Stimulated activated CD4-positive, alpha-beta T cell treated with anti-CD3 and anti-CD28 coated beads, Interleukin-4, amount 100 ng/mL, for 4 hours (primary cell): ENCODE data around the gene CYFIP2.

ENCODE experiments used
- DNase-seq, 2 experiments: peaks; one replicate each; pipeline ENCODE4 v3.0.0-alpha.2; 2020

CYFIP2 gene

DNA sequence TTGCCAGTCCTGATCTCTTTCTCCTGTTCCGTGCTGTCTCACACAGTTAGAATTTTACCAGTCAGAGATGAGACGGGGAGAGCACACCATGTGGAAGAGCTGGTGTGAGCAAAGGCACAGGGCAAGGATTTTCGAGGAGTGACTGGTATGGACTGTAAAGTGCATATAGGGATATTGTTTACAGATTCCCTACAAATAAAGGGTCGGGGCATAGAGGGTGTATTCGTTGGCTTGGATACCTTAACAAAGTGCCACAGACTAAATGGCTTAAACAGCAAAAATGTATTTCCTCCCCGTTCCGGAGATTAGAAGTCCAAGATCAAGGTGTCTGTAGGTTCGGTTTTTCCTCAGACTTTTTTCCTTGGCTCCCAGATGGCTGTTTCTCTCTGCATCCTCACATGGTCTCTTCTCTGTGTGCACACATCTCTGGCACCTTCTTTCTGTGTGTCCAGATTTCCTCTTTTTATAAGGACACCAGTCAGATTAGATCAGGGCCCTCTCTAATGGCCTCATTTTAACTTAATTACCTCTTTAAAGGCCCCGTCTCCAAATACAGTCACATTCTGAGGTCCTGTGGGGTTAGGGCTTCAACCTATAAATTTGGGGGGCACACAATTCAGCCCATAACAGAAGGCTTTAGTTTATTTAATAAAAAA, 23.4 kb downstream of the CYFIP2 start:
- DNase-seq: no peak

DNA sequence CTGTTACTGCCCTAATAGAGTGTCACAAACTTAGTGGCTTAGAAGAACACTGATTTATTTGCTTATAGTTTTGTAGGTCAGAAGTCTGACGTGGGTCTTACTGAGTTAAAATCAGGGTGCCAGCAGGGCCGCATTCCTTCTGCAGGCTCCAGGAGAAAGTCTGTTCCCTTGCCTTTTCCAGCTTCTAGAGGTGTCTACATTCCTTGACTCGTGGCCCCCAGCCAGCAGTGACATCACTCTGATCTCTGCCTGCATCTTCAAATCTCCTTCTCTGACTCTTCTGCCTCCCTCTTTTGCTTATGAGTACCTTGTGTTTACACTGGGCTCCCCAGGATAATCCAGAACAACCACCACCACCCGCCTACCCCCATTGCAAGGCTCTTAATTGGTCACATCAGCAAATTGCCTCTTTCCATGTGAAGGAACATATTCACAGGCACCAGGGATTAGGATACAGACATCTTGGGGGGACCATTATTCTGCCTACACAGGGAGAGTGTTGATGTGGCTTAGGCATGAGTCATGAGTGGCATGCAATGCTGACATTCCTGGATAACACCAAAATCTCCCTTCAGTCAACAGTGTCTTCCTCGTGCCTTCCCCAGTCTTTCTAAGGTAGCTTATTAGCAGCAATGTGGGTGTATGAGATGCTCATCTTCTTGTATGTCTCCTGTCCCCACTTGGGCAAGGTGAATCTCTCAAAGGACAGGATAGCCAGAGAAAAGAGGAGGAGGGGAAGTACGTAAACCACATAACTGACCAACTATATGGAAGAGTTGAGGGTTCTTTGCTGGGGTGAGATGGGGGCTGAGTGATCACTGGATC, 24.4 kb downstream of the CYFIP2 start:
- no peak for DNase-seq

DNA sequence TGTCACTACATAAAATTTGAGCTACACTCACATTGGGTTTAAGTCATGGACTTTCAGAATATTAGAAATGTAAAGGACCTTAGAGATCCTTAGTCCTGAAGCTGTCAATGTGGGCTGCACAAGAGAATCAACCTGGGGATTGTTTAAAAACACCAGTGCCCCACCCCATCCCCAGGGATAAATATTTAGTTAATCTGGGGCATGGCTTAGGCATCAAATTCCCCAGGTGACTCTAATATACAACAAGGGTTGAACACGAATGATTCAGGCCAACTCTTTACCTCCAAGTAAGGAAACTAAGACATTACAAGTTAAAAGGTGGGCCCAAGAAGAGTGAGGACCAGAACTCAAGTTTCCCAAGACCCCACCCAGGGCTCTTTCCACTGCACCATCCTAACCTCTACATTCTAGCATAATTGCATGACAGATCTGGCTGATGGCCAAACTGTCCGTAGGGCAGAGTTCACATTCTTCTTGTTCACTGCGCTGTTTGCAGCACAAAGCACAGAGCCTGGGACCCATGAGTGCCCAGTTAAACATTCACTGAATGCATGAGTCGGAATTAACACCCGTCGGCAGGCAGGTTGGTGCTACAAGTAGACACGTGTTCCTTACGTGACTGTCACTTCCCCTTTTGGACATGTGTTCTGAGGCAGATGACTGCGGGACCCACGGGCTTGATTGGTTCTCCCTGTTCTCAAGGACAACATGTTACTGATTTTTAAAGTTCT, 25.2 kb downstream of the CYFIP2 start:
- no peak for DNase-seq

DNA sequence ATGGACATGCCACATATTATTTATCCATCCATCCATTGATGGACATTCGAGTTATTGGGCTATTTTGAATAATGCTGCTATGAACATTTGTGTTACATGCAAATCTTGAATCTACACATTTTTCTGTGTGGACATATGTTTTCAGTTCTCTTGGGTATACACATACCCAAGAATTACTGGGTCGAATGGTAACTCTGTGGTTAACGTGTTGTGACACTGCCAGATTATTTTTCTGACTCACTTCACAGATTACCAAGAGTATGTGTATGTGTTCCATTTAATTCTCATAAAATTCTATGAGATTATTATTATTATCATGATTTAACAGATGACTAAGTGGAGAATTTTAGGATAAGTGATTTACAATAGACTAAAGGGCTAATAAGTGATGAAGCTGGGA, 26.7 kb downstream of the CYFIP2 start:
- DNase-seq: no peak

DNA sequence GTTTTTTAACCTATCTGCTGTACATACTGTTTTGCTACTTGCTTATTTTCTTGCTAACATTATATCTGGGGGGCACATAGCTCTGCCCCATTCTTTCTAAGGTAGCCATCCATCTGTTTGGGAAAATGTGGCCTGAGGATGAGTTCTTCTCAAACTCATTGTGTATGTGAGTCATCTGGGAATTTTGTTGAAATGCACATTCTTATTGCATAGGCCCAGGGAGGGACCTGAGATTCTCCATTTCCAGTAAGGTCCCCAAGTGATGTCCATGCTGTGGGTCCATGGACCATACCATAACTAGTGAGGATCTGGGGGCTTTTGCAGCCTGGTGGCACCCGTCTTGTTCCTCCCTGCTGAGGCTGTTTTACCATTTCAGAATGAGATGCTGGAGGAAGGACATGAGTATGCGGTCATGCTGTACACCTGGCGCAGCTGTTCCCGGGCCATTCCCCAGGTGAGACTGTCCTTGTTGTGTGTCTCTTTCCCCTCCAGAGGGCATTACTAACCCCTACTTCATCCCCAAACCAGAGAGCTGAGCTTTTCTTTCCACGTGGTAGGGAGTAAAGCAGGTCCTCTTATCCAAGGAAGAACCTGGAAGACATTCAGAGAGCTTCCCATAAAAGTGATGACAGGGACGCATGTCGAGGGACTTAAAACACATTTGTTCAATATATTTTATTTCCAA, 28.6 kb downstream of the CYFIP2 start:
- no peak for DNase-seq

DNA sequence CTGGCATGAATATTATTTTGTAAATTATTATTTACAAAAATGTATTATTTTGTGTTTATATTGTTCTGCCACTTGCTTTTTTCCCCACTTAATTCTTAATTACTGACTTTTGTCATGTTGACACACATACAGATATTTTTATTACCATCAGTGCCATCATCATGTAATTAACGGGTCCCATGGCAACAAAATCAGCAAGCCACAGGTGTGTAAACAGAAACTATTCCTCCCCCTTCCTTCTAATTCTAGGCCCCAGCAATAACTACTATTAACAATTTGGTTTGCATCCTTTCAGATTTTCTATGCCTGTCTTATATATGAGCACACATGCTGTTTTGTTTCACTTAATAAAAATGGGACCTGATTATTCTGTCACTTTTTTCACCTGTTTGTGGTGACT, 29.3 kb downstream of the CYFIP2 start:
- no peak for DNase-seq

DNA sequence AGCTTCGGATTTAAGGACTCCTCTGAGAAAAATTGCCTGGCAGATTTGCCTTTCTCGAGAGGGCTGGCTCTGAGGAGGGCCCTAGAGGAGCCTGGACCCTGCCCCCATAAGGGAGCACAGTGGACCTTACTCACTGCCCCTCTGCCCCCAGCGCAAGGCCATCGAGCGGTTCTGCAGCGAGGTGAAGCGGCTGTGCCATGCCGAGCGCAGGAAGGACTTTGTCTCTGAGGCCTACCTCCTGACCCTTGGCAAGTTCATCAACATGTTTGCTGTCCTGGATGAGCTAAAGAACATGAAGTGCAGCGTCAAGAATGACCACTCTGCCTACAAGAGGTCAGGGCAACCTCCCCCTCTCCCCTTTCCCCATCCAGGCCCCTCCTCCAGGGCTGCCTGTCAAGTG, 34.6 kb downstream of the CYFIP2 start:
- no peak for DNase-seq

DNA sequence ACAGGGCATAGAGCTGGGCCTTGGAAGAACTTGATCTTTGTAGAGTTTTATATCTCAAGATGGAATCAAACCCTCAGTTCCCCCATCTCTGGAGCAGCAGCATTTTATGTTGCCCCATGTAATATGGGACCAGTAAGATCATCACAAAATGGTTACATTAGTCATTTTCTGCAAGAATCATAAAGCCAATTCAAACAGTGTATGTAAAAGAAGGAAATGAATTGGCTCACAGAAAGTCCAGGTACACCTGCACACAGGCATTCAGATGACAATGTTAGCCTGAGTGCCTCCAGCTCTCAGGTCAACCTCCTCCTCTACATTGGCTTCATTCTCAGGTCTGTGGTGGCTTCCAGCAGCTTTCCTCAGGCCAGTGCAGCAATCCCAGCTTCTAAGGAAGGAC, 35.1 kb downstream of the CYFIP2 start:
- DNase-seq: no peak

DNA sequence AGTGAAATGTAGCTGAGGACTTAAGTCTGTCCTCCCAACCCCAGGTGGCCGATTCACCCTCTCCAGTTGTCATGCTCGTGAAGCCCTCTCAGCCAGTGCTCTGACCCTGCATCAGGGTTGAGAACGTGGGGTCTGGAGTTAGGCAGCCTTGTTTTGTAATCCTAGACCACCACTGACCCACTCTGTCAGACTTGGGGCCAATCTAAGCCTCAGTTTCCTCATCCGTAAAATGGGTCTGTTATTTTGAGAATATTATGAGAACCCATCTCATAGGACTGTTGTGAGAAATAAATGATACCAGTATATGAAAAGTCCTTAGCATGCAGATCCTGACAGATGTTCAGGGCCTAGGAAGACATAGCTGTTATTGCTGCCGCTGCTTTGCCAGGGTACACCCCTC, 37.1 kb downstream of the CYFIP2 start:
- no peak for DNase-seq

DNA sequence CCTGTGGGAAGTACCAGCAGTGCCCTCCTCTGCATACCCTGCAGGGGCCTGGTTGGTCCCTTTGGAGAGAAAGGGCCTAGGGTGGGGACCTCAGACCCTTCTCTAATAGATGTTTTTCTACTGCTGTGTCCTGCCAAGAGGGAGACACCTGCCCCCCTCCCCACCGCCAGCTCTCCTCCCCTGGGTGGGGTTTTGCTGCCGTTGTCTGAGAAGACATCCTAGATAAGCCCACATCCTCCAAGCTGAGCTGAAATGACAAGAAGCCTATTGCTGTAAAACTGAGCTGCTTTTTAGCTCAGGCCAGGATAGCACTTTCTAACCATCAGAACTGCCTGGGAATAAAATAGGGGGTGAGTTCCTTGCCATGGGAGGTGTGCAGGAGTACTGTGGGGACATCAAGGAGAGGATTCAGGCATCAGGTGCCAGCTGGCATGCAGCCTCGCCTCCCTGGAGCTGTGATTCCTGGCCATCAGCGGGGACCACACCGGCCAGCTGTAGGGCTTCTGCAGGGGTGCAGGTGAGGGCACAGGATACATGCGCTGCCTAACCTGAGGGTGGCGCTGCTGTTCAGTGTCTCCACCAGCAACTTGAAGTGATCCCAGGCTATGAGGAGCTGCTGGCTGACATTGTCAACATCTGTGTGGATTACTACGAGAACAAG, 37.9 kb downstream of the CYFIP2 start:
- DNase-seq: peak; percentile 27 to 29

DNA sequence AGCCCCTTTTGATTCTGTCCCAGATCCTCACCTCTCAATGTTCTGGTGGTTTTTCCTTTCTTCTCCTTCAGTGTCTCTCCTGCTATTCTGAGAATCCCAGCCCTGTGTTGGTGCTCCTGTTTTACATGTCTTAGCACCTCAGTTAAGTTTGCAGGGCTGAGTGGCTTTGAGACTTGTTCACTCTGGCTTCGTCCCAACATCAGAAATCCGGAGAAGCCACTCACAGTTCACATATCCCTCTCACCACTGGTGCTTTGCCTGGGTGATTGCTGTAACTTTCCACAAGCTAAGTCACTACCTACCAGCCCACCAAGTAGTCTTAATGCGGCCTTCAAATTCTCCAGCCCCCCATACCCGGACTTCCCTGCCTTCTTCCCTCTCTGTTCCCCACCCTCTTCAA, 40.2 kb downstream of the CYFIP2 start:
- no peak for DNase-seq

DNA sequence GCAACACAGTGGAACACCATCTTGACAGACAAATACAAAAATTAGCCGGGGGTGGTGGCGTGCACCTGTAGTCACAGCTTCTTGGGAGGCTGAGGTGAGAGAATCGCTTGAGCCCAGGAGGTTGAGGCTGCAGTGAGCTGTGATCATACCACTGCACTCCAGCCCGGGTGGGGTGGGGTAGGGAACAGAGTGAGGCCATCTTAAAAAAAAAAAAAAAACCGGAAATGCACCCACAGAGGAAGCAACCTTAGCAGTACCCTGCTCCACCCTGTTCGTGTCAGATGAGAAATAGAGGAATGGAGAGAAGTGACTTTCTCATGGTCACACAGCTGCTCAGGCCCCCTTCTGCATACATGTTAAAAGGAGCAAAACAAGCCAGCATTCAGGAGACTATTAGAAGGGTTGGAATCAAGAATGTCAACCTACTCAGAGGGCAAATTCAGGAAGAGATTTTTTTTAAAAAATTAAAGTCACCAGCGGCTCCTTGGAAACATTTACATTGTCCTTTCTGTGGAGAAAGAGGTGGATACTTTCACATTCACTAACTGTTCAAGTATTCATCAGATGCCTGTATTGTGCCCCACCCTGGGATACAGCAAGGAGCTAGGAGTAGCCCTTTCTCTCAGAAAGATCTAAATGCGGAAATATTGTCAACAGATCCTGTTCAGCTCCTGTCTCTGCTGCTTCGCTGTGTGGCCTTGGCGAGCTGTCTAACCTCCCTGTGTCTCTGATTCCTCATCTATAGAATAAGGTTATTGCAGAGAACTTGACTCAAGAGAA, 41.0 kb downstream of the CYFIP2 start:
- peak in 1 of 2 experiments; percentile 17 for DNase-seq

DNA sequence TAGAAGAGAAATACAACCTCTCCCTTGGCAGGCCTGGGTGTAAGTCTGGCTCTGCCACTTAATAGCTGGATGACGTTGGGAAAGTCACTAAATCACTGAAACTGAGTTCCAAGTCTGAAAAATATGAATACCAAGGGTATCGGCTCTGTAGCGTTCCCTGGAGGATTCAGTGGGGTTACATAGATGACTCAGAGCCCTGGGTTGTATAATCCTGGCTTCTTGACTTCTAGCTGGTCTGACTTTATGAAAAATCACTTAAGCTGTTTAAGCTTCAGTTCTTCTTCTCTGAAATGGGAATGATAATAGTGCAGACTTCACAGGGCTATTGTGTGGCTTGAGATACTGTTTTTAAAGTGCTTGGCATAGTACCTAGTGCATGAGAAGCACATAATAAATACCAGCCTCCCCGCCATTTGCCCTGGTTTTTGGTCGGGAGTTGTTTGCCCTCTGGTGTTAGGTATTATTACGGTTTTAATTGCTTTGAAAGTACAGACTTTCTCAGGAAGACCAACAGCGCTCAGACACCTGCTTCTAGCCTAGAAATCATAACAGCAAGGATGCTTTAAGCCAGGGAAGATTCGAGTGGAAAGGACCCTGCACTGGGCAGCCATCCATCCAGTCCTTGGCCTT, 43.0 kb downstream of the CYFIP2 start:
- peak in 1 of 2 experiments; percentile 19 for DNase-seq

DNA sequence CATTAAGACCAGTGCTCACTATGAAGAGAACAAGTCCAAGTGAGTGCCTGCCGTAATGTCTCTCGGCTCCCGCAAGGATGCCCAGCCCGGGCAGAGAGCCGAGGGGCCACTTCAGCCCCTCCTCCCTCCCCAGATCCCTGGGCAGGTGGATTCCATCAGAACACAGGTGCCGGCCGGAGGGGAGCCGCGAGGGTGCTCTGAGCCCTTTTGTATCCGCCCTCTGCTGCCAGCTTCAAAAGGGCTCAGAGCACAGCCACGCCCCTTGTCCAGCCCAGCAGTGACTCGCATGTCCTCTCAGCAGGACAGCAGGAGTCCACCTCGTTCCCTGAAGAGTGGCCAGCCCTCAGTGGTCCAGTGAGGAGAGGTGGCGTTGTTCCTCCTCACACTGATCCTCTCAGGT, 43.9 kb downstream of the CYFIP2 start:
- no peak for DNase-seq

DNA sequence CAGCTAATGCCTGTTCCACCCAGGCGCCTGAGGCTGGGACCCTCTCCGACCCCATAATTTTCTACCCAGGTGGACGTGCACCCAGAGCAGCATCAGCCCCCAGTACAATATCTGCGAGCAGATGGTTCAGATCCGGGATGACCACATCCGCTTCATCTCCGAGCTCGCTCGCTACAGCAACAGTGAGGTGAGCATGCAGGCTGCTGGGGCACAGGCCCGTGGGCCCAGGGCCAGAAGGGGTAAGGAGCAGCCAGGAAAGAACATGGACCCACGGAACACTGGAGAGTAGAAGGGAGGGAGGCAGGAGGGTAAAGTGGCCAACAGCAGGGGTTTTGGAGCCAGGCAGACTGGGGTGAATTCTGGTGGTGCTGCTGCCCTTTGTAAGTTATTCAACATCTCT, 45.7 kb downstream of the CYFIP2 start:
- no peak for DNase-seq

DNA sequence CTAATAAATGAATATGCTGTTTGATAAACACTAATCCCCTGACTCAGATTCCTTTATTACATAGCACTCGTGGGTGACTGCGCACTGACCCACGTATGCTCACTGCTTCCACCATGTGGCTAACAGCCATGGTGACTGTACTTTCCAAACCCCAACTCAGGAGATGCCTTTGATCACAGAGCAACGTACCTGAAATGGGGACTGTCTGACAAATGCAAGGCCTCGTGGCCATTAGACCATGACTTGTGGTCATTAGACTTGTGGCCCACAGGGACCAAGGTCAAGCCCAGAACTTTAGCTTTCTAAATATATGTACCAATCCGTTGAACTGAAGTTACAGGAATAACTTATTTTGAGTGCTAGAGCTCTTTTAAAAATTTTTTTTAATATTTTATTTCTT, 46.6 kb downstream of the CYFIP2 start:
- DNase-seq: peak; percentile 45 to 74

DNA sequence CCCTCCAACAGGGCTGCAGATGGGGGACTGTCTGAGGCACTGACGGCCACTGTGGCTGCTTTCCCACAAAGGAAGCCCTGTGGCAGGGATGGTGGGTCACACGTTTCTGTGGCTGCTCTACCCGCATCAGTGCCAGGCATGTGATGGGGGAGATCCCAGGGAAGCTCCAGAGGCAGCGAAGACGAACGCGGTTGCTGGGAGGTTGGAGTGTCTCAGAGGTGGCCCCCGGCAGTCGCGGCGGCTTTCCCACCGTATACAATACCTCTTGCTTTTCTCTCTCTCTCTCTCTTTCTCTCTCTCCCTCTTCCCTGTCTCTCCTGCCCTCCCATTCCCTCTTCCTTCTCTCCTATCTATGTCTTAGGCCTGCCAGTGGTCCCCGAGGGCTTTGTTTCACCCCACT, 56.7 kb downstream of the CYFIP2 start:
- no peak for DNase-seq

DNA sequence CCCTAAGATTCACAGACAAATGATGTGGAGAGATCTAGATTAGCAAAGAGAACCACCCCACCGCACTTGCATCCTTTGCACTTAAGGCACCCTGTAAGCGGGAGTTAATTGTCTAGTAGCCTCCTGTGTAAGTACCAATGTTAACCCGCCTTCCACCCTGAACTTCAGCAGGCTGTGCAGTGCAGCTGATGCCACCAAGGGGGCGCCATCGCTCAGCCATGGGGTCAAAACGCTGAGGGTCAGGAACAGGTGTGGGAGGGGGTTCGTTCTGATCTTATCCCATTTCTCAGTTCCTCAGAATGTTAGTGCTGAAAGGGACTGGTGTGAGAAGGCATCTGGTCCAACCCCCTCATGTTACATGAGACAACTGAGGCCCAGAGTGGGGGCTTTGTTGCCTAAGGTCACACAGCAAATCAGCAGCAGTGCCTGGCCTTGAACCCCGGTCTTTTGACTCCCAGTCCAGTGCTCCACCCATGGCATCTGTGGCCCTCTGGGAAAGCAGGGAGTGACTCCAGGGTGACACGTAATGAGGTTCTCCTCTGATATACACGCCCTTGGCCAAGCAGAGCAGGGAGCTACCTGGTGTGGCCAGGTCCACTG, 57.3 kb downstream of the CYFIP2 start:
- DNase-seq: no peak

DNA sequence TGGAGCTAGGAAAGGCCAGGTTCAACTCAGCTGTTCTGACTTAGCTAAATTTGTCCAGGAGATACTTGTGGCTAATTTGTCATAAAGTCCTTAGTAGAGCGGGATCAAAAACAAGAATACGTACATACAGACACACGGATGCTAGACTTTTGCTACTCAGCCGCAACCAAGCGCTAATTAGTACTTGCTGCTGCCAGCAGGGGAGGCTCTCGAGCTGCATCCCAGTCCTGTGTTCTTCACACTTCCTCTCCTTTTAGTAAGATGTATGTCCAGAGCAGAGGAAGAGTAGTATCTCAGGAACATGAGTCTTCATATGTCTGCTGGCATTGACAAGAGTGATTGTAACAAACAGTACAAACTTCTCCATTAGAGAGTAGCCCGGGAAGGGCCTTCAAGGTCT, 58.3 kb downstream of the CYFIP2 start:
- DNase-seq: no peak

DNA sequence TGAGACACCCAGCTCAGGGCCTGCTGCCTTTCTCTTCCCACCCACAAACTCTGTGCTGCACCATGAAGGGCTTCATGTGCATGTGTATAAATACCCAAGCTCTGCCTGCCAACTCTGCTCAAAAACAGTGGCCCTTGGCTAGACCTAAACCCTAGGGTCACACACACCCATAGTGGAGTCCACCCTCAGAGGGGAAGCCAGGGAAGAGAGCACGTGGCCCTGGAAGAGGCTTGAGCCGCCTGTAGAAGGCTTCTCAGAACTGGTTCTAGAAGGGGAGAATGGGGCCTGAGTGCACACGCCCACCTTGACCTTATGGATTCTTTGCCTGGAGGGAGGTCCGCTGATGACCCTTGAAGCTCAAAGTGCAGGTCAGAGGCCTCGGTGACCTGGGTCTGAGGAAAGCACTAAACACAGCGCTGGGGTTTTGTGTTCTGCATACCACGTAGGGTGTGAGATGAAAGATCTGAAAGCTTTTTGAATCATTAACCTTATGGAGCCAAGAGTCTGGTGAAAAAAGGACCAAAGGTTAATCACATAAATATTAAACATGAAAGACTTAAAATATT, 60.6 kb downstream of the CYFIP2 start:
- DNase-seq: no peak

DNA sequence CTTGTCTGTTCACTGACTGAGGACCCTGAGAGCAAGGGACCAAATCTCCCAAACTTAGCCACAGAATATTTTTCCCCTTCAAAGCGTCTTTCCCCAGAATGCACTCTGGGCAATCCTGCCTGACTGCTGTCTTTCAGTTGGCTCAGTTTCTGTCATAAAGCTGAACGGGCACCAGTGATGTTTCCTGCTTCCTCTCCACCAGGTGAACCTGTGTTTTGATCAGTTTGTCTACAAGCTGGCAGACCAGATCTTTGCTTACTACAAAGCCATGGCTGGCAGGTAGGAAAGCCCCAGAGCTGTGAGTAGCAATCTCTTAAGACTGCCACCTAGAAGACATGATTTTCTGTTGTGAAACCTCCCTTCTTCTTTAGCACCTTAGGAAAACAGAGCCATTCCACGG, 61.8 kb downstream of the CYFIP2 start:
- DNase-seq: no peak
